Ovary (tissue), 3 donors: ENCODE measurements around the gene TTC39B.

Experiments
- EP300 ChIP-seq: sonication (generic); formaldehyde crosslinking; IDR thresholded peaks from one replicate; pipeline ENCODE4 v1.6.1; 2017; ENCODE audit warnings: antibody characterized with exemption
- POLR2A ChIP-seq: fragments of 450-650 bp; IDR thresholded peaks from one replicate; pipeline ENCODE4 v1.6.1; 2017; ENCODE audit warnings: antibody characterized with exemption, mild to moderate bottlenecking, moderate library complexity
- TF ChIP-seq, protein P1 (sequence below), 3 donors: fragments of 450-650 bp in 2 of 3; fragments of 200-600 bp in 1 of 3; IDR thresholded peaks; one replicate each; pipeline versions ENCODE4 v1.5.1 to v1.8.0; 2016 to 2022; ENCODE audit warnings: antibody characterized with exemption in 3 of 3, mild to moderate bottlenecking in 1 of 3
- donor health status: DM: no; HTN: no; CAD: no.

DNA sequence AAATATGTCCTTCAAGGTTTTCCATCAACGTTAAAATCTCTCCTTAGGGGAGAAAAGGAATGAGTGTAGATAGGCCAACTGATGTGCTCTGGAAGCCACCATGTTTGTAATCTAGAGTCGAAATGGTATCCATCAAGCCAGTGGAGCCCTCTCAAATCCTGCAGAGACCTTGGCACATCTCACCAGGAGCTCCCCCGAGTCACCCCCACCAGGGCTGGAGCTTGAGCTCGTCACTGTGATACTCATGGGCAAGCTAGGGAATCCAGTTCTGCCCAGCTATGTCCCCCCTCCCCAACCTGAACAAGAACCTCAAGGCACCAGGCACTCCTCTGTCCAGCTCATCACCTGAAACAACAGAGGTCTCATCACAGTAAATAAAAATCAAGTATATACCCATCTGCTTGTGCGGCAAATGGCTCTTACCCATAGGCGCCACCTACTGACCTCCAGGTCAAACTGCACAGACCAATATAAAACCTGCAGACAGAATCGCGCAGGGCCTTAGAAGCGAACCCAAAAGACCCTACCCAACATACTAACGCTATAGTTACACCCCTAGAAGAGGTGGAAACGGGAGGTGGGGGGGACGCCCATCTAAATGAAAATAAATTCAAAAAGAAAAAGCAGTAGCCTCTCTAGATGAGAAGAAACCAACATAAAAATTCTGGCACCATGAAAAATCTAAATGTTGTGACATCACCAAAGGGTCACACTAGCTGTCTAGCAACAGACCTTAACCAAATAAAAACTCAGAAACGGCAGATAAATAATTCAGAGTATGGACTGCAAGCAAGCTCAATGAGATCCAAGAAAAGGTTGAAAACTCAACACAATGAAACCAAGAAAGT lies 75.0 kb downstream of the TTC39B start:
- TF ChIP-seq POLR2A (no peak), EP300 (no peak)
- TF ChIP-seq, protein P1, sequence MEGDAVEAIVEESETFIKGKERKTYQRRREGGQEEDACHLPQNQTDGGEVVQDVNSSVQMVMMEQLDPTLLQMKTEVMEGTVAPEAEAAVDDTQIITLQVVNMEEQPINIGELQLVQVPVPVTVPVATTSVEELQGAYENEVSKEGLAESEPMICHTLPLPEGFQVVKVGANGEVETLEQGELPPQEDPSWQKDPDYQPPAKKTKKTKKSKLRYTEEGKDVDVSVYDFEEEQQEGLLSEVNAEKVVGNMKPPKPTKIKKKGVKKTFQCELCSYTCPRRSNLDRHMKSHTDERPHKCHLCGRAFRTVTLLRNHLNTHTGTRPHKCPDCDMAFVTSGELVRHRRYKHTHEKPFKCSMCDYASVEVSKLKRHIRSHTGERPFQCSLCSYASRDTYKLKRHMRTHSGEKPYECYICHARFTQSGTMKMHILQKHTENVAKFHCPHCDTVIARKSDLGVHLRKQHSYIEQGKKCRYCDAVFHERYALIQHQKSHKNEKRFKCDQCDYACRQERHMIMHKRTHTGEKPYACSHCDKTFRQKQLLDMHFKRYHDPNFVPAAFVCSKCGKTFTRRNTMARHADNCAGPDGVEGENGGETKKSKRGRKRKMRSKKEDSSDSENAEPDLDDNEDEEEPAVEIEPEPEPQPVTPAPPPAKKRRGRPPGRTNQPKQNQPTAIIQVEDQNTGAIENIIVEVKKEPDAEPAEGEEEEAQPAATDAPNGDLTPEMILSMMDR (IDR thresholded peaks at IDR 0.05), result no peak
